Activated CD4-positive, alpha-beta T cell treated with anti-CD3 and anti-CD28 coated beads, Interleukin-2, amount 50 U/mL, for 16 hours (primary cell): ENCODE data around the gene MCAT.

Experiments used
- DNase-seq: peaks from one replicate; pipeline ENCODE4 v3.0.0-alpha.2; 2020

MCAT gene

GRCh38 chr22:43172191-43172590 is 29.0 kb upstream of the MCAT start:
- DNase-seq: no peak

- no peak for DNase-seq
These were observed 28.4 kb upstream of the MCAT start for GRCh38 chr22:43171607-43172006.

- no peak for DNase-seq
These were observed 27.9 kb upstream of the MCAT start for GRCh38 chr22:43171019-43171491.

- DNase-seq: no peak
These were observed 26.9 kb upstream of the MCAT start for GRCh38 chr22:43170131-43170480.

- DNase-seq: no peak
These were observed 26.3 kb upstream of the MCAT start for GRCh38 chr22:43169310-43170130.

- DNase-seq: no peak
These were observed 25.5 kb upstream of the MCAT start for GRCh38 chr22:43168471-43169309.

GRCh38 chr22:43167001-43167589 is 23.9 kb upstream of the MCAT start:
- no peak for DNase-seq

GRCh38 chr22:43166132-43166930 is 23.1 kb upstream of the MCAT start:
- no peak for DNase-seq

- DNase-seq: no peak
These were observed 21.4 kb upstream of the MCAT start for GRCh38 chr22:43164636-43165035.

GRCh38 chr22:43163241-43163795 is 20.1 kb upstream of the MCAT start:
- DNase-seq: no peak

GRCh38 chr22:43162412-43163150 is 19.4 kb upstream of the MCAT start:
- DNase-seq: no peak

- DNase-seq: no peak
These were observed 17.4 kb upstream of the MCAT start for GRCh38 chr22:43160497-43161126.

GRCh38 chr22:43159484-43160178 is 16.4 kb upstream of the MCAT start:
- DNase-seq: no peak

- no peak for DNase-seq
These were observed 15.7 kb upstream of the MCAT start for GRCh38 chr22:43158778-43159483.

- DNase-seq: no peak
These were observed 14.8 kb upstream of the MCAT start for GRCh38 chr22:43157874-43158546.

GRCh38 chr22:43156413-43156812 is 13.2 kb upstream of the MCAT start:
- no peak for DNase-seq

GRCh38 chr22:43155789-43156188 is 12.6 kb upstream of the MCAT start:
- DNase-seq: no peak

- DNase-seq: no peak
These were observed 11.8 kb upstream of the MCAT start for GRCh38 chr22:43154887-43155536.

- DNase-seq: no peak
These were observed 10.7 kb upstream of the MCAT start for GRCh38 chr22:43153899-43154298.
